Gastrocnemius medialis (tissue), 4 donors: ENCODE measurements around the gene RILPL2.
"Not testable (repeated sequence)": the region's sequence is repeated elsewhere in the genome, so short reads cannot be mapped to it uniquely, and the experiment has no call there.

ENCODE experiments used
- POLR2A ChIP-seq, 2 donors: fragments of 450-650 bp; IDR thresholded peaks; one replicate each; pipeline ENCODE4 v1.6.1; 2017; ENCODE audit warnings: antibody characterized with exemption in 2 of 2, mild to moderate bottlenecking in 2 of 2, moderate library complexity in 2 of 2
- TF ChIP-seq, protein P1 (sequence below), 5 experiments: fragments of 450-650 bp in 3 of 5; fragments of 200-600 bp in 2 of 5; sonication (generic) in 2 of 5; IDR thresholded peaks in 4 of 5; conservative IDR thresholded peaks in 1 of 5; 1 replicate in 4 of 5; 2 replicates in 1 of 5; pipeline ENCODE4 v1.5.1; 2016 to 2019; ENCODE audit warnings: antibody characterized with exemption in 5 of 5, mild to moderate bottlenecking in 3 of 5, moderate library complexity in 3 of 5

DNA sequence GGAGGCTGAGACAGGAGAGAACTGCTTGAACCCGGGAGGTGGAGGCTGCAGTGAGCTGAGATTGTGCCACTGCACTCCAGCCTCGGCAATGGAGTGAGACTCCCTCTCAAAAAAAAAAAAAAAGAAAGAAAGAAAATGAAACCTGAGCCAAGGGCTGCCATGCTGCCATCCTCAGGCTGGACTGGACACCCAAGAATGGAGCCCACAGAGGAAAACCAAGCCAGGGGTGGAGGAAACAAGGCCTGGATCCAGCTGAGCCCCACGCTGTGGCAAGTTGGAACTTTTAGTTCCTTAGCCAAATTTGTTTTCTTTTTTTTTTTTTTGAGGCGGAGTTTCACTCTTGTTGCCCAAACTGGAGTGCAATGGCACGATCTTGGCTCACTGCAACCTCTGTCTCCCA lies 44.8 kb upstream of the RILPL2 start:
- not testable (repeated sequence) for TF ChIP-seq POLR2A (IDR thresholded peaks at IDR 0.05)
- TF ChIP-seq, protein P1, sequence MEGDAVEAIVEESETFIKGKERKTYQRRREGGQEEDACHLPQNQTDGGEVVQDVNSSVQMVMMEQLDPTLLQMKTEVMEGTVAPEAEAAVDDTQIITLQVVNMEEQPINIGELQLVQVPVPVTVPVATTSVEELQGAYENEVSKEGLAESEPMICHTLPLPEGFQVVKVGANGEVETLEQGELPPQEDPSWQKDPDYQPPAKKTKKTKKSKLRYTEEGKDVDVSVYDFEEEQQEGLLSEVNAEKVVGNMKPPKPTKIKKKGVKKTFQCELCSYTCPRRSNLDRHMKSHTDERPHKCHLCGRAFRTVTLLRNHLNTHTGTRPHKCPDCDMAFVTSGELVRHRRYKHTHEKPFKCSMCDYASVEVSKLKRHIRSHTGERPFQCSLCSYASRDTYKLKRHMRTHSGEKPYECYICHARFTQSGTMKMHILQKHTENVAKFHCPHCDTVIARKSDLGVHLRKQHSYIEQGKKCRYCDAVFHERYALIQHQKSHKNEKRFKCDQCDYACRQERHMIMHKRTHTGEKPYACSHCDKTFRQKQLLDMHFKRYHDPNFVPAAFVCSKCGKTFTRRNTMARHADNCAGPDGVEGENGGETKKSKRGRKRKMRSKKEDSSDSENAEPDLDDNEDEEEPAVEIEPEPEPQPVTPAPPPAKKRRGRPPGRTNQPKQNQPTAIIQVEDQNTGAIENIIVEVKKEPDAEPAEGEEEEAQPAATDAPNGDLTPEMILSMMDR (IDR thresholded peaks at IDR 0.05 in 4 of 5, conservative IDR thresholded peaks at IDR 0.05 in 1 of 5) = not testable (repeated sequence)
